ENCODE measurements around the gene HDLBP. TPM values are rescaled to one million over a fixed set of nuclear protein-coding genes. Genes with fewer than 3 reads are reported as not detected.

Gene HDLBP
- total RNA-seq, 6 donors from 2014 or later, result 339 to 691 (median 487) TPM

DNA sequence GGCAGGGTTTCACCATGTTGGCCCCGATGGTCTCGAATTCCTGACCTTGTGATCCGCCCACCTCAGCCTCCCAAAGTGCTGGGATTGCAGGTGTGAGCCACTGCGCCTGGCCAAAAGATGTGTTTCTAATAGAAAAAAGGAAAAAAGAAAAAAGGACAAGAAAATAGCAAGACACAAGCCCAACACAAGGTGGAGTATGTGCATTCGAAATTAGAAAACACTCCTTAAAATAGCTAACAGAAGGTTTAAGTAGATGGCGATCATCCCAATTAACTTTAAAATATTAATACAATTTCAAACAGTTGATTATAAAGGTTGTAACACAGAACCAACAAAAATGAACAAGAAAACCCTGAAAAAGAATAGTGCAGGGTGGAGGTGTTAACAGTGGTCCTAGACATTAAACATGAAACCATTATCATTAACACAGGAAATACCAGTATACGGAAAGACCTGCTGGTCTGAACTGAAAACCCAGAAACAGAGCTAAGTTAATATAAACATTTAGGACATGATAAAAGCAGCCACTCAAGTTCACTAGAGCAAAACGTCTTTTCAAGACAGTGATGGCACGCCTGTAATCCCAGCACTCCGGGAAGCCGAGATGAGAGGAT is 57.9 kb downstream of the HDLBP start:
- Histone ChIP-seq H3K4me1 (peaks cover 0 to 6% (median 0%) of the 10 kb centered on the region in 4 donors), H3K27me3 (no peaks in the 10 kb centered on the region), H3K9me3 (no peaks in the 10 kb centered on the region), H3K4me3 (no peak overlapping the region), H3K36me3 (peaks cover 53 to 98% (median 86%) of the 10 kb centered on the region in 4 donors), H3K27ac (no peak overlapping the region)
- no peak for ATAC-seq (ENCODE audit: low FRiP score in 2 of 2)
- DNase-seq, result no peak
- 87 to 88% methylated on average over 11 of the region's 11 CpGs for WGBS, 2 donors
- TF ChIP-seq, protein P1, sequence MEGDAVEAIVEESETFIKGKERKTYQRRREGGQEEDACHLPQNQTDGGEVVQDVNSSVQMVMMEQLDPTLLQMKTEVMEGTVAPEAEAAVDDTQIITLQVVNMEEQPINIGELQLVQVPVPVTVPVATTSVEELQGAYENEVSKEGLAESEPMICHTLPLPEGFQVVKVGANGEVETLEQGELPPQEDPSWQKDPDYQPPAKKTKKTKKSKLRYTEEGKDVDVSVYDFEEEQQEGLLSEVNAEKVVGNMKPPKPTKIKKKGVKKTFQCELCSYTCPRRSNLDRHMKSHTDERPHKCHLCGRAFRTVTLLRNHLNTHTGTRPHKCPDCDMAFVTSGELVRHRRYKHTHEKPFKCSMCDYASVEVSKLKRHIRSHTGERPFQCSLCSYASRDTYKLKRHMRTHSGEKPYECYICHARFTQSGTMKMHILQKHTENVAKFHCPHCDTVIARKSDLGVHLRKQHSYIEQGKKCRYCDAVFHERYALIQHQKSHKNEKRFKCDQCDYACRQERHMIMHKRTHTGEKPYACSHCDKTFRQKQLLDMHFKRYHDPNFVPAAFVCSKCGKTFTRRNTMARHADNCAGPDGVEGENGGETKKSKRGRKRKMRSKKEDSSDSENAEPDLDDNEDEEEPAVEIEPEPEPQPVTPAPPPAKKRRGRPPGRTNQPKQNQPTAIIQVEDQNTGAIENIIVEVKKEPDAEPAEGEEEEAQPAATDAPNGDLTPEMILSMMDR (IDR thresholded peaks at IDR 0.05), result peak in 1 of 6 experiments; percentile 5
- TF ChIP-seq POLR2AphosphoS5 (IDR thresholded peaks at IDR 0.05), result no peak

DNA sequence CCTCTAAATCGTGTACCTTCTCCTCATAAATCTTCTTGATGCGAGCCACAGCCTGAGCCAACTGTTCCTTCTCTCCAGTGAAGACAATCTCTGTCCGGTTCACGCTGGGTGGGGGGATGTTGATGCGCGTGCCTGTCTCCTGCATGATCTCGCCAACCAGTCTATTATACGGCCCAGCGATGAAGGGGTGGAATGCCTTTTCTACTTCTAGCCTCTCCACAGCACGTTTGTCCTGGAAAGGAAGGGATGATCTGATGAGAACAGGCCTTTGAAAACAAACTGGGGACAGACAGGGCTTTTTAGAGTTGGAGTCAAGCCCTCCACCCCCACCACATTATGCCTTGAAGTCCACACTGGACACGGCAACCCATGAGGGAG is 59.3 kb downstream of the HDLBP start:
- no peaks in the 10 kb centered on the region for H3K27me3 ChIP-seq
- no peak for TF ChIP-seq POLR2A (IDR thresholded peaks at IDR 0.05)
- no peak for TF ChIP-seq POLR2AphosphoS5 (IDR thresholded peaks at IDR 0.05)
- TF ChIP-seq EP300 (IDR thresholded peaks at IDR 0.05), result no peak
- TF ChIP-seq, protein P1 (IDR thresholded peaks at IDR 0.05), result no peak
- H3K27ac ChIP-seq, result no peak overlapping the region
- no peaks in the 10 kb centered on the region for H3K4me1 ChIP-seq
- DNase-seq (no peak), ATAC-seq (ENCODE audit: low FRiP score in 2 of 2) (no peak)
- H3K4me3 ChIP-seq, result no peak overlapping the region
- H3K9me3 ChIP-seq, result no peaks in the 10 kb centered on the region
- 88 to 92% methylated on average over 11 of the region's 11 CpGs for WGBS, 2 donors
- H3K36me3 ChIP-seq, result peaks cover 58 to 98% (median 86%) of the 10 kb centered on the region in 4 donors

DNA sequence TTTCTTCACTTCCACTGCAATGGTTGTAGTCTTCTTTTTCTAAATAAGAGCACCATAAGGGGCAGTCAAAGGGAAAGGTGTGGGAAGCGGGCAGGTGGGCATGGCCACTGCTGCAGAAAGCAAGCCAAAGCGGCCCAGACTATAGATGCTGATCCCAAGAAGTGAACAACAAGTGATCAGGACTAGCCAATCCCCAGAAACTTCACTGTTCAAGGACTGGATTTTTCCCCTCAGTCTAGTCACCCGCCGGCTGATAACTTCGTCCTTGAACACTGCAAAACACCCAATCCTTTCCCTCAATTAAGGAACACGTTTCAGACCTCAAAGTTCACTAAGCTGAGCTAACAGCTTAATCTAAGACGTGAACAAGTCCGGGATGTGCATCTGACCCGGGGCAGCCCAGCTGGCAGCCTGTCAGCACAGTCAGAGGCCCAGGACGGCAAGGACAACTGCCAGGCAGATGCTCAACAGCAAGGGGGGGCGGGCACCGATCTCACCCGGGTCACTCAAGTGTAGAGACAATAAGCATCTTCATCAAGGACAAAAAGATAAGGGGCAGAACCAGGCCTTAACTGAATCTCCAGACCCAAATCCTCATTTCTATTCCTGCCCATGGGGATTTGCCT is 59.8 kb downstream of the HDLBP start:
- Histone ChIP-seq H3K9me3 (no peaks in the 10 kb centered on the region), H3K27me3 (no peaks in the 10 kb centered on the region), H3K4me3 (no peak overlapping the region), H3K36me3 (peaks cover 58 to 98% (median 86%) of the 10 kb centered on the region in 4 donors), H3K4me1 (no peaks in the 10 kb centered on the region), H3K27ac (no peak overlapping the region)
- no peak for DNase-seq
- ATAC-seq (ENCODE audit: low FRiP score in 2 of 2), result no peak
- TF ChIP-seq POLR2AphosphoS5 (IDR thresholded peaks at IDR 0.05), result no peak
- TF ChIP-seq POLR2A (IDR thresholded peaks at IDR 0.05), result no peak
- TF ChIP-seq EP300 (IDR thresholded peaks at IDR 0.05), result no peak
- TF ChIP-seq, protein P1 (IDR thresholded peaks at IDR 0.05), result no peak
- 90 to 97% methylated on average over 12 to 13 of the region's 13 CpGs for WGBS, 2 donors

DNA sequence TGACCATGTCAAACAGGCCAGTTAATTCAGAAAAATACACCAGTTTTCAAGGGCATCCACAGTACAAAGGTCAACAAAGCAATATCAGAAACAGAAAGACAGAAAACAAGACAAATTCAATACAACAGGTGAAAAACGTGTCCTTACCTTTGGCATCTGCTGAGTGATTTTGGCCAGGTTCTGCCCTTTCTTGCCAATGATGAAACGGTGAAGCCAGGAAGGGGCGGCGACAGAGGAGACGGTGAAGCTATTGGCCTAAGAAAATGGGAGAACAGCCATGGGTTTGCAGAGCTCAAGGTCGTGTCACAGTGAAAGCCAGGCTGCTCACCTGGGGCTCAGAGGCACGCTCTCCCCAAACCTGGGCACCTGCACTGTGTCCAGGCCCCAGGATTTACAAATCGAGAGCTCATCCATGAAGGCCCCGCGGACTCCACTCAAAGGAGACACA is 60.5 kb downstream of the HDLBP start:
- no peak overlapping the region for H3K4me3 ChIP-seq
- TF ChIP-seq, protein P1 (IDR thresholded peaks at IDR 0.05), result no peak
- no peak for TF ChIP-seq EP300 (IDR thresholded peaks at IDR 0.05)
- no peak for TF ChIP-seq POLR2AphosphoS5 (IDR thresholded peaks at IDR 0.05)
- no peak for TF ChIP-seq POLR2A (IDR thresholded peaks at IDR 0.05)
- DNase-seq (no peak), ATAC-seq (ENCODE audit: low FRiP score in 2 of 2) (no peak)
- H3K27me3 ChIP-seq, result no peaks in the 10 kb centered on the region
- 93 to 96% methylated on average over 9 to 10 of the region's 10 CpGs for WGBS, 2 donors
- H3K4me1 ChIP-seq, result no peaks in the 10 kb centered on the region
- no peak overlapping the region for H3K27ac ChIP-seq
- peaks cover 64 to 98% (median 86%) of the 10 kb centered on the region in 4 donors for H3K36me3 ChIP-seq
- H3K9me3 ChIP-seq, result no peaks in the 10 kb centered on the region

Measured in upper lobe of left lung (tissue), 6 donors.